HG03066 (cell line): ENCODE measurements around the gene RNF168.
A peak's percentile ranks its signal among the peaks of the same experiment; 100 is the strongest.
"Not testable (repeated sequence)": the region's sequence is repeated elsewhere in the genome, so short reads cannot be mapped to it uniquely, and the experiment has no call there.

Experiments
- ATAC-seq: cut with Tn5 transposase; IDR thresholded peaks from one replicate; pipeline ENCODE4 v1.9.1; 2021; ENCODE audit warnings: low read depth; ENCODE audit not compliant: unreplicated experiment

RNF168 gene

GRCh38 chr3:196472286-196472685 is 31.3 kb downstream of the RNF168 start:
- no peak for ATAC-seq

- no peak for ATAC-seq
These were observed 32.0 kb downstream of the RNF168 start for GRCh38 chr3:196471551-196471950.

GRCh38 chr3:196470182-196470581 is 33.4 kb downstream of the RNF168 start:
- ATAC-seq: not testable (repeated sequence)

DNA sequence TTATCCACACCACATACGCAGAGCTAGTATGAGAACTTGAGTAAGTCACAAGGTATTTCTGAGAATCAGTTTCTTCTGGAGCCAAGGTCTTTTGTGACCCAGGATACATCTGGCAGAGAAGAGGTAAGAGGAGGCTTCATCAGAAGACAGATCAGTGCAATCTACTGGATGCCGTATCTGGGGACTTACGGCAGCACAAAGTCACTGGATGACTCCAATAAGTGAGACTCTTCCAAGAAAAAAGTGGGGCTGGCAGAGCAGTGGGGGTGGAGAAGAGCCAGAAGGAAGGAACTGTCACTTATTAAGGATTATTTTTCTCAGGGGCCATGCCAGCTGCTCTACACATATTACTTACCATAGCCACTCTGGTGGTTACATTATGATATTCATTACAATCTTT is 39.8 kb downstream of the RNF168 start:
- no peak for ATAC-seq

DNA sequence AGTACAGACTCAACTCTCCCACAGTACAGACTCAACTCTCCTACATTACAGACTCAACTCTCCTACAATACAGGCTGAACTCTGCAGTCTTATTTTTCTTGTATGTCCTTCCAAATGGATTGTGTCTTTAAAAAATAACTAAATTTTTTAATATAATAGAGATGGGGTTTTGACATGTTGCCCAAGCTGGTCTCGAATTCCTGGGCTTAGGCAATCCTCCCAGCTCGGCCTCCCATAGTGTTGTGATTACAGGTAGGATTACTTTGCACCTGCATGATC is 40.2 kb downstream of the RNF168 start:
- ATAC-seq: no peak

GRCh38 chr3:196462680-196463477 is 40.7 kb downstream of the RNF168 start:
- ATAC-seq: not testable (repeated sequence)

DNA sequence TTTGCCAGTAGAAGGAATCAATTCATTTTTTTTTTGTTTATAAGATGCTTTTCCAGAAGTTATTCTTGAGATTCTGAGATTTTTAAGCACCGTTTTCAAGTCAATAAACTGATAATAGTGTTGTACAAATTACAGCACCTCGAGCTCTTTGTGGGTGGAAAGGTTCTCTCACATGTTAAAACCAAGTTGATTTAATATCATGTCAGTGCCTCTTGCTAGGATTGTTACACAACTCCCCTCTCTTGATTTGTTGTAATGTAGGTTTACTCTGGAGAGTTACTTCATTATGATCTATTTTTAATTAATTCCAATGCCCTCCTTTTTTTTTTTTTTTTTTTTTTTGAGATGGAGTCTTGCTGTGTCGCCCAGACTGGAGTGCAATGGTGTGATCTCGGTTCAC is 45.5 kb downstream of the RNF168 start:
- ATAC-seq: no peak

DNA sequence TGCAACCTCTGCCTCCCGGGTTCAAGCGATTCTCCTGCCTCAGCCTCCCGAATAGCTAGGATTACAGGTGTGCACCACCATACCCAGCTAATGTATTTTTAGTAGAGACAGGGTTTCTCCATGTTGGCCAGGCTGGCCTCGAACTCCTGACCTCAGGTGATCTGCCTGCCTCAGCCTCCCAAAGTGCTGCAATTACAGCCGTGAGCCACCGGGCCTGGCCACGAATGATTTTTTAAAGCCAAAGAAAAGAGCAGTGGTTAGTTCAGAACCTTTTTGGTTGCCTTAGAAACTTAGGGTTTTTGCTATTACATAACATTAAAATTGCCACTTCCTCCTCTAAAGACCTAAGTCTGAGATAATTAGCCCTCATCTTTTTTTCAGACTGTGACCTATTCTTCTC is 46.1 kb downstream of the RNF168 start:
- not testable (repeated sequence) for ATAC-seq

GRCh38 chr3:196454935-196455334 is 48.6 kb downstream of the RNF168 start:
- no peak for ATAC-seq

DNA sequence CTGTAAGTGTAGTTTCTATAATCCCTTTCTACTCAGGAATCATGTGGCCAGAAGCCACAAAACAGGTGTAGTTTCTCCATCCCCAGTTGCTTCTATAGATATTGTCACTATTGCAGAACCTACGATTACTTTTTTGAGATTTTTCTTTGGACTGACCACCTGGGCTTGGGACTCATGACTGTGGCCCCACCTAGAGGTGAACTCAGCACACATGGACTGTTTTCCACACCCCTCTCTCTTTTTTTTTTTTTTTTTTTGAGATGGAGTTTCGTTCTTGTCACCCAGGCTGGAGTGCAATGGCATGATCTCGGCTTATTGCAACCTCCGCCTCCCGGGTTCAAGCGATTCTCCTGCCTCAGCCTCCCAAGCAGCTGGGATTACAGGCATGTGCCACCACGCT is 58.2 kb downstream of the RNF168 start:
- ATAC-seq: not testable (repeated sequence)

DNA sequence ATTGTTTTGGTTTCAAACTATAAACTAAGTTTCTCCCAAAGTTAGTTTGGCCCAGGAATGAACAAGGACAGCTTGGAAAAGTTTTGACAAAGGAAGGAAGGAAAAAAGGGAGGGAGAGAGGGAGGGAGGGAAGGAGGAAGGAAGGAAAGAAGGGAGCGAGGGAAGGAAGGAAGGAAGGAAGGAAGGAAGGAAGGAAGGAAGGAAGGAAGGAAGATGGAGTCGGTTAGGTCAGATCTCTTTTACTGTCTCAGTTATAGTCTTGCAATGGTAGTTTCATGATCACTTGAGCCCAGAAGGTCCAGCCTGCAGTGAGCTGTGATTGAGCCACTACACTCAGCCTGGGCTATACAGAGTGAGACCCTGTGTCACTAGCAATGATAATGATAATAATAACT is 59.1 kb downstream of the RNF168 start:
- no peak for ATAC-seq

DNA sequence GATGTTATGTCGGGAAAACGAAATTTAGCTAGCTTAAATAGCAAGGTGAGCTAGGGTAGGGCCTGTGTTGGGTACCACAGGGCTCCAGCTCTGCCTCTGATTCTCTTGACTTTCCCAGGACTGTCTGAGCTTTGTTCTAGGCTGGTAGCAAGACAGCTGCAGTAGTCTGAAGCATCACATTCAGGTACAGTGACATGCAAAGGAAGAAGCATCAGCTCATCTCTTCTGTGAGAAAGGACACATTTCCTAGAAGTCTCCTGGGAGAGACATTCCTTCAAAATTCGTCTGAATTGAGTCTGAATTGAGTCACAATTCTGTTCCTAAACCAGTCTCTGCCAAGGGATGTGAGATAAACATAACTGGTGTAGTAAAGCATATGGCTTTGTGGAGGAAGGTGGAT is 62.9 kb downstream of the RNF168 start:
- peak; percentile 50 for ATAC-seq

DNA sequence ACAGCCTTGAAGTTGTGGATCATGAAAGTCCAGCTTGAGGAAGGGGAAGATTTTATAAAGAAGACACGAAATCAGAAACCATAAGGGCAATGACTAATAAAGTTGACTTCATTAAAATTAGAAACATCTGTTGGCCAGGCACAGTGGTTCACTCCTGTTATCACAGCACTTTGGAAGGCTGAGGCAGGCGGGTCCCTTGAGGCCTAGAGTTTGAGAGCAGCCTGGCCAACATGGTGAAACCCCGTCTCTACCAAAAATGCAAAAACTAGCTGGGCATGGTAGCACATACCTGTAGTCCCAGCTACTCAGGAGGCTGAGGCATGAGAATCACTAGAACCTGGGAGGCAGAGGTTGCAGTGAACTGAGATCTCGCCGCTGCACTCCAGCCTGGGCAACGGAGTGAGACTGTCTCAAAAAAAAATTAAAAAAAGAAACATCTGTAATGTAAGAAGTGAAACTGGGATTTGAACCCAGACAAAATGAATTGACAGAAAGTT is 63.5 kb downstream of the RNF168 start:
- peak; percentile 39 for ATAC-seq

GRCh38 chr3:196432137-196432879 is 71.3 kb downstream of the RNF168 start, which contains the start of gene UBXN7:
TSS of gene UBXN7 (minus strand) at chr3:196432427. CDS start at chr3:196432399, 28 bp downstream.
- peak; percentile 77 for ATAC-seq

DNA sequence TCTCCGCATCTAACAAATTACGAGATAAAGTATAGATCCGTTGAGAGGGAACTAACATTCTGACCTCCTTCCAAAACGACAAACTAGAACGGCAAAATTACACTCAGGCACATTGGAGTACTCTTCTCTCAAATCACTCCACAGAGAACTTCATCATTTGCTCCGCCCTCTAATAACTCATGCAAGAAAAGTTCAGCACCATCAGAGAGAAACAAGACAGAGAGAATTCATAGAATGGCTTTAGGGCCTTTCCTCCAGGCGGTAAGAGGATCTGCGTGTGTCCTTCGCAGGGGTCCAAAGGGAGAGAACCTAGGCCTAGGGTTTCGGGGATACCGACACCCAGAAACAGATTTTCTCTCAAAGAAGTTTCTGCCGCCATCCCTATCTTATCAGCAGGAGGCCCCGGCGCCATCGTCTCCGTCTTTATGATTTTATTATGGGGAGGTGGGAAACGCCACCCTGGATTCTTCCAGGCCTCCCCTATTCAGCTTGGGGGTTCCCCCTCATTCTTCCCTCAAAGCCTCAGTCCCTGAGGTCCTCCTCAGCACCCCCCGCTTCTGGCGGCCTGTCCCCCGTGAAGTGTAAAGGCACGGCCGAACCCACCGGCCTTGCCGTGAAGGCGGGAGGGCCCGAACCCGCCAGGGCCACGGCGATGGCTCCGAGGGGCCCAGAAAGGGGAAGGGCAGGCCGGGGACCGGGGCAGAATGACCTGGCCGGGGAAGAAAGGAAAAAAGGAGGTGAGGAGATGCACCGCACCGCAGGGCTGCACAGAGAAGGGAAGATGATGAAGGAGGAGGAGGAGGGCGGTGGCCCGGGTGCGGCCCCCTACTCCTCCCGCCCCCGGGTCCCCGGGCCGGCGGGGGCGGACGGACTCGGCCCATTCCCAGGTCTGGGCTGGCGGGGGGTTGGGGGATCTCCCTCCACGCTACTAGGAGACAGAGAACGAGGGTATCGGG is 72.1 kb downstream of the RNF168 start:
- peak; percentile 31 for ATAC-seq

DNA sequence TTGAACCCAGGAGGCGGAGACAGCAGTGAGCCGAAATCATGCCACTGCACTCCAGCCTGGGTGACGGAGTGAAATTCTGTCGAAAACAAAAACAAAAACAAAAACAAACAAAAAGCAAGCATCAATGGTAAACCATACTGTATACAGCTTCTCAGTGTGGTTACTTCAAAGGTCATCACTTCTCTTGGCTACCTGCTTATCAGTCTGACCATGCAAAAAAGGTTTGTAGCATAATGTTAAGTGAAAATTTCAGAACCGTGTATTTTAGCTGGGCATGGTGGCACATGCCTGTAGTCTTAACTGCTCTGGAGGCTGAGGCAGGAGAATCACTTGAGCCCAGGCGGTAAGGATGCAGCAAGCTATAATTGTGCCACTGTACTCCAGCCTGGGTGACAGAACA is 75.5 kb downstream of the RNF168 start:
- ATAC-seq: no peak

DNA sequence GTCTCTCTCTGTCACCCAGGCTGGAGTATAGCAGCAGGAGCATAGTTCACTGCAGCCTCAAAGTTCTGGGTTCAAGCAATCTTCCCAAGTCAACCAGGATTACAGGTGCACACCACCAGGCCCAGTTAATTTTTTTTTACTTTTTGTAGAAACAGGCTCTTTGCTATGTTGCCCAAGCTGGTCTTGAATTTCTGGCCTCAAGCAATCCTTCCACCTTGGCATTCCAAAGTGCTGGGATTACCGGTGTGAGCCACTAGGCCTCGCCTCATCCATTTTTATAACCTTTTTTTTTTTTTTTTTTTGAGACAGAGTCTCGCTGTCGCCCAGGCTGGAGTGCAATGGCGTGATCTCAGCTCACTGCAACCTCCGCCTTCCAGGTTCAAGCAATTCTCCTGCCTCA is 79.1 kb downstream of the RNF168 start:
- ATAC-seq: not testable (repeated sequence)

DNA sequence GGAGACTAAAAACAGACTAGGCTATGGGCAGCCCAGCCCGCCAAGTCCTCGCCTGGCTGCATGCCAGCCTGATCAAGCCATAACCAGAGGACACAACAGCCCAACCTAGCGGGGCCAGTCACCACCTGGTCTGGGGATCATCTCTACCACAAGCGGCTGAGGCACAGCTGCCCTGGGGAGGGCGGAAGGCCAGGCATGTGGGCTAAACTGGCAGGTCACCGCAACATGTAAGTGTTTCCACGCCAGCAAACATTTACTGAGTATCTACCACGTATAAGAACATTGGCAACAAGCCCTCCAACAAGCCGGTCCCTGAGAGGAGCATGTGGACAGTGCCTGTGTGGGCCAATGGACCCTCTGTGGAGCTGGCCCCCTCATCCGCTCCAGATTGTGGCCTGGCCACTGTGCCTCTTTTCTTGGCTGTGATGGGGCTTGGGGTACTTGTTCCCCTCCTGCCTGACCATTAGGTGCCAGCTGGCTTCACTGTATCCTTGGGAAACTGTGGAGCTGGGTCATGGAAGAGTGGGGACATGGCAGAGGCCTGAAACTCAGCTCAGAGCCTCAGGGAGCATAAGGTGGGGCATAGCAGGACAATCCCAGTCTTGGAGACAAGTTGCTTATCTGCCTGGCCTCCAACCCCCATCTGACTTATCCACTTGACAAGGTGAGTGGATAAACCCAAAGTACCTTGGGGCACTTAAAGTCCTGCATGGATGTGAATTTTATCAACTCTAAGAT is 80.4 kb downstream of the RNF168 start:
- ATAC-seq: no peak

GRCh38 chr3:196421668-196422067 is 81.9 kb downstream of the RNF168 start:
- ATAC-seq: not testable (repeated sequence)

DNA sequence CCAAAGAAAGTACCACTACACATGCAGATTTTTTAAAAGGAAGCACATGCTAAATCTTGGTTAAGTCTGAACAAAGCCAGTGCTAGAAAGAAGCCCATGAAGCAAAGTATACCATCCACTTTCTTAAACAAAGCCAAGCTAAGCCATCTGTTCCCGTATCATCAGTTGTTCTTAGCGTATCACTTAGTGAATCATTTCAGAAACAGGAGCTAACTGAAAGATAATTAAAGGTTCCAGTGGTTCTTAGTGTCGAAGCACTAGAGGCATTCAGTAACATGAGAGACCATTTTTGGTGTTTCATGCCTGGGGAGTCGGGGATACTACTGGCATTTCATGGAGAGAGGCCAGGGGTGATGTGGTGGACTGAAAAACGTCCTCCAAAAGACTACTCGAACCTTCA is 84.2 kb downstream of the RNF168 start:
- ATAC-seq: no peak
